22Rv1 (cell line): ENCODE measurements around the gene PGPEP1.

Experiments
- ZFX ChIP-seq: fragments of 450-650 bp; IDR thresholded peaks from 2 replicates; pipeline ENCODE4 v1.6.1; 2017; ENCODE audit warnings: antibody characterized with exemption, borderline replicate concordance
- TF ChIP-seq, protein P1 (sequence below): fragments of 450-650 bp; IDR thresholded peaks from 2 replicates; pipeline ENCODE4 v1.5.1; 2017; ENCODE audit warnings: mild to moderate bottlenecking

DNA sequence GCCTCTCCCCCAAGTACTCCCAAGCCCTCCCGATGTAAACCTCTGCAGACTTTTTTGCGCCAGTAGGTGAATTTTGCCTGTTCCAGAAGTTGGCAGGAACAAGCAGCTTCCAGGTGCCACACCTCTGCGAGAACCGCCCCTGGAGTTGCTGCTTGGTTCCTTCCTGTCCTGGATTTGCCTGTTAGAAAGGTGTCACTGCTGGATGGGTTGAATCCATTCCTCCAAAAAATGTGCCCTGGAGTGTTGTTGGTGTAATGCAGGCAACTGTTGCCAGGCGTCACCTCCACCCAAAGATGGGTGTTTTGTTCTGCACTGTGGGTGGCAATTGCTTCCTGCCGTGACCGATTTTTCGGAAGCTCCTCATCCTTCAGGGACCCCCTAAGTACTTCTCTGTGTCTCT, 5.7 kb downstream of the PGPEP1 start:
- TF ChIP-seq, protein P1, sequence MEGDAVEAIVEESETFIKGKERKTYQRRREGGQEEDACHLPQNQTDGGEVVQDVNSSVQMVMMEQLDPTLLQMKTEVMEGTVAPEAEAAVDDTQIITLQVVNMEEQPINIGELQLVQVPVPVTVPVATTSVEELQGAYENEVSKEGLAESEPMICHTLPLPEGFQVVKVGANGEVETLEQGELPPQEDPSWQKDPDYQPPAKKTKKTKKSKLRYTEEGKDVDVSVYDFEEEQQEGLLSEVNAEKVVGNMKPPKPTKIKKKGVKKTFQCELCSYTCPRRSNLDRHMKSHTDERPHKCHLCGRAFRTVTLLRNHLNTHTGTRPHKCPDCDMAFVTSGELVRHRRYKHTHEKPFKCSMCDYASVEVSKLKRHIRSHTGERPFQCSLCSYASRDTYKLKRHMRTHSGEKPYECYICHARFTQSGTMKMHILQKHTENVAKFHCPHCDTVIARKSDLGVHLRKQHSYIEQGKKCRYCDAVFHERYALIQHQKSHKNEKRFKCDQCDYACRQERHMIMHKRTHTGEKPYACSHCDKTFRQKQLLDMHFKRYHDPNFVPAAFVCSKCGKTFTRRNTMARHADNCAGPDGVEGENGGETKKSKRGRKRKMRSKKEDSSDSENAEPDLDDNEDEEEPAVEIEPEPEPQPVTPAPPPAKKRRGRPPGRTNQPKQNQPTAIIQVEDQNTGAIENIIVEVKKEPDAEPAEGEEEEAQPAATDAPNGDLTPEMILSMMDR: no peak
- no peak for TF ChIP-seq ZFX
